Peyer's patch (tissue), 4 donors: ENCODE results near the gene PLA2G6.

Source experiments
- POLR2A ChIP-seq, 2 donors: fragments of 450-650 bp; IDR thresholded peaks; one replicate each; pipeline ENCODE4 v1.5.1; 2017; ENCODE audit warnings: antibody characterized with exemption in 2 of 2, mild to moderate bottlenecking in 2 of 2, moderate library complexity in 2 of 2
- TF ChIP-seq, protein P1 (sequence below), 6 experiments: fragments of 450-650 bp in 4 of 6; fragments of 200-600 bp in 2 of 6; sonication (generic) in 1 of 6; IDR thresholded peaks; one replicate each; pipeline ENCODE4 v1.5.1; 2017 to 2019; ENCODE audit warnings: antibody characterized with exemption in 6 of 6, mild to moderate bottlenecking in 3 of 6, moderate library complexity in 1 of 6

DNA sequence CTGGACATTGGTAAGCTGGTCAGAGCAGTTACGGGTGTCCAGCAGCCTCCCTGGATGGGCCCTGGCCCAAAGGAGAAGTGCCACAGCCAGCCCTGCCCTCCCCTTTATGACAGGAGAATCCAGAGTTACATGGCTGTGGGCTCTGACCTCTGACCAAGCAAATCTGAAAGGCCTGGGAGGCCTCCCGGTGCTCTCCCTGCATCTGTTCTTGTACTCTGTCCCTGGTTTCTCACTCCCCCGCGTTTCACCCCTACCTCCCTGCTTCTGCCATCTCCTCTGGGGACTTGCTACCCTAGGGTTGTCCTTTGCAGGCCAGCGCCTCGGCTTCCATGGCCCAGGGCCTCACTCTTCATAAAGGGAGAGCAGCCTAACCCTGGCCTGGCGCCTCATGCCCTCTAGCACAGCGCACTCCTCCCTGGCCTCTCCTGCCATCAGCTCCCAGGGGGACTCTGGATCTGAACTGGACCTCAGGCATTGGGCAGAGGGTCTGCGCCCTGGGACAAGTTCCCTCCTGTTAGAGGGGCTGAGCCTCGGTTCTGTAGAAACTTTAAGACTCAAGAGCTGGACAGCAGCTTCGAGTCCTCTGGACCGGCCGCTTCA, 113.8 kb downstream of the PLA2G6 start:
- TF ChIP-seq POLR2A (IDR thresholded peaks at IDR 0.05): no peak
- TF ChIP-seq, protein P1, sequence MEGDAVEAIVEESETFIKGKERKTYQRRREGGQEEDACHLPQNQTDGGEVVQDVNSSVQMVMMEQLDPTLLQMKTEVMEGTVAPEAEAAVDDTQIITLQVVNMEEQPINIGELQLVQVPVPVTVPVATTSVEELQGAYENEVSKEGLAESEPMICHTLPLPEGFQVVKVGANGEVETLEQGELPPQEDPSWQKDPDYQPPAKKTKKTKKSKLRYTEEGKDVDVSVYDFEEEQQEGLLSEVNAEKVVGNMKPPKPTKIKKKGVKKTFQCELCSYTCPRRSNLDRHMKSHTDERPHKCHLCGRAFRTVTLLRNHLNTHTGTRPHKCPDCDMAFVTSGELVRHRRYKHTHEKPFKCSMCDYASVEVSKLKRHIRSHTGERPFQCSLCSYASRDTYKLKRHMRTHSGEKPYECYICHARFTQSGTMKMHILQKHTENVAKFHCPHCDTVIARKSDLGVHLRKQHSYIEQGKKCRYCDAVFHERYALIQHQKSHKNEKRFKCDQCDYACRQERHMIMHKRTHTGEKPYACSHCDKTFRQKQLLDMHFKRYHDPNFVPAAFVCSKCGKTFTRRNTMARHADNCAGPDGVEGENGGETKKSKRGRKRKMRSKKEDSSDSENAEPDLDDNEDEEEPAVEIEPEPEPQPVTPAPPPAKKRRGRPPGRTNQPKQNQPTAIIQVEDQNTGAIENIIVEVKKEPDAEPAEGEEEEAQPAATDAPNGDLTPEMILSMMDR (IDR thresholded peaks at IDR 0.05): no peak
